ENCODE data around the gene SEC61A1. TPM values are rescaled to one million over a fixed set of nuclear protein-coding genes. Genes with fewer than 3 reads are reported as not detected.

SEC61A1 gene
- polyA plus RNA-seq, 2 of the 4 experiments (the other 2 are of a cell fraction): 93.5 to 180 TPM

- ChIA-PET CTCF (interaction anchor here (0.6 to 2.4 kb wide), 20 partner anchors 8 to 590 kb away, joined by 3 to 9 read pairs (median 4); partner anchors contain the start of gene RUVBL1), POLR2A (interaction anchor here (1.1 kb wide), 1 partner anchor 29 kb away, joined by 4 read pairs; the partner anchor contains the start of gene RUVBL1)
- DNase-seq (ENCODE audit: low read depth in 1 of 2, low spot score in 1 of 2): peak; percentile 69 to 71
- Histone ChIP-seq H3K27ac (peak overlapping the region; percentile 38 to 66; a peak in 5 of 6 replicates), H3K4me3 (no peak overlapping the region), H3K9me3 (no peaks in the 10 kb centered on the region), H3K4me2 (no peak overlapping the region), H3K4me1 (peaks cover 33% of the 10 kb centered on the region)
- TF ChIP-seq KDM1A (IDR thresholded peaks at IDR 0.05; ENCODE audit: low read depth) (no peak), RAD21 (conservative IDR thresholded peaks at IDR 0.05 in 1 of 2, IDR thresholded peaks at IDR 0.05 in 1 of 2) (peak; percentile 58 to 59), ZFP36 (IDR thresholded peaks at IDR 0.05; ENCODE audit: borderline replicate concordance, partially characterized antibody) (no peak), CBX2 (IDR thresholded peaks at IDR 0.05; ENCODE audit: borderline replicate concordance, low read depth) (no peak), FOSB (CRISPR knock-in tag; IDR thresholded peaks at IDR 0.05) (no peak), TP53 (CRISPR knock-in tag; IDR thresholded peaks at IDR 0.05) (no peak), MAZ (IDR thresholded peaks at IDR 0.05; ENCODE audit: borderline replicate concordance, low read depth, low read length) (no peak), ESRRA (IDR thresholded peaks at IDR 0.05; ENCODE audit: borderline replicate concordance, low read length) (no peak), SMC3 (IDR thresholded peaks at IDR 0.05) (peak; percentile 53; the same call in 2 of the 3 replicates), FOXS1 (CRISPR knock-in tag; IDR thresholded peaks at IDR 0.05) (no peak), ZNF302 (CRISPR knock-in tag; IDR thresholded peaks at IDR 0.05) (no peak), MAFK (IDR thresholded peaks at IDR 0.05; ENCODE audit: partially characterized antibody) (no peak), HEYL (CRISPR knock-in tag; IDR thresholded peaks at IDR 0.05) (no peak), BCL3 (IDR thresholded peaks at IDR 0.05) (no peak), E2F6 (IDR thresholded peaks at IDR 0.05; ENCODE audit: borderline replicate concordance, low read depth) (no peak)
- TF ChIP-seq, protein P1, sequence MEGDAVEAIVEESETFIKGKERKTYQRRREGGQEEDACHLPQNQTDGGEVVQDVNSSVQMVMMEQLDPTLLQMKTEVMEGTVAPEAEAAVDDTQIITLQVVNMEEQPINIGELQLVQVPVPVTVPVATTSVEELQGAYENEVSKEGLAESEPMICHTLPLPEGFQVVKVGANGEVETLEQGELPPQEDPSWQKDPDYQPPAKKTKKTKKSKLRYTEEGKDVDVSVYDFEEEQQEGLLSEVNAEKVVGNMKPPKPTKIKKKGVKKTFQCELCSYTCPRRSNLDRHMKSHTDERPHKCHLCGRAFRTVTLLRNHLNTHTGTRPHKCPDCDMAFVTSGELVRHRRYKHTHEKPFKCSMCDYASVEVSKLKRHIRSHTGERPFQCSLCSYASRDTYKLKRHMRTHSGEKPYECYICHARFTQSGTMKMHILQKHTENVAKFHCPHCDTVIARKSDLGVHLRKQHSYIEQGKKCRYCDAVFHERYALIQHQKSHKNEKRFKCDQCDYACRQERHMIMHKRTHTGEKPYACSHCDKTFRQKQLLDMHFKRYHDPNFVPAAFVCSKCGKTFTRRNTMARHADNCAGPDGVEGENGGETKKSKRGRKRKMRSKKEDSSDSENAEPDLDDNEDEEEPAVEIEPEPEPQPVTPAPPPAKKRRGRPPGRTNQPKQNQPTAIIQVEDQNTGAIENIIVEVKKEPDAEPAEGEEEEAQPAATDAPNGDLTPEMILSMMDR (IDR thresholded peaks at IDR 0.05): peak; percentile 59
- TF ChIP-seq, protein P2, sequence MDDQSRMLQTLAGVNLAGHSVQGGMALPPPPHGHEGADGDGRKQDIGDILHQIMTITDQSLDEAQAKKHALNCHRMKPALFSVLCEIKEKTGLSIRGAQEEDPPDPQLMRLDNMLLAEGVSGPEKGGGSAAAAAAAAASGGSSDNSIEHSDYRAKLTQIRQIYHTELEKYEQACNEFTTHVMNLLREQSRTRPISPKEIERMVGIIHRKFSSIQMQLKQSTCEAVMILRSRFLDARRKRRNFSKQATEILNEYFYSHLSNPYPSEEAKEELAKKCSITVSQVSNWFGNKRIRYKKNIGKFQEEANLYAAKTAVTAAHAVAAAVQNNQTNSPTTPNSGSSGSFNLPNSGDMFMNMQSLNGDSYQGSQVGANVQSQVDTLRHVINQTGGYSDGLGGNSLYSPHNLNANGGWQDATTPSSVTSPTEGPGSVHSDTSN (IDR thresholded peaks at IDR 0.05): no peak
- TF ChIP-seq, protein P3, sequence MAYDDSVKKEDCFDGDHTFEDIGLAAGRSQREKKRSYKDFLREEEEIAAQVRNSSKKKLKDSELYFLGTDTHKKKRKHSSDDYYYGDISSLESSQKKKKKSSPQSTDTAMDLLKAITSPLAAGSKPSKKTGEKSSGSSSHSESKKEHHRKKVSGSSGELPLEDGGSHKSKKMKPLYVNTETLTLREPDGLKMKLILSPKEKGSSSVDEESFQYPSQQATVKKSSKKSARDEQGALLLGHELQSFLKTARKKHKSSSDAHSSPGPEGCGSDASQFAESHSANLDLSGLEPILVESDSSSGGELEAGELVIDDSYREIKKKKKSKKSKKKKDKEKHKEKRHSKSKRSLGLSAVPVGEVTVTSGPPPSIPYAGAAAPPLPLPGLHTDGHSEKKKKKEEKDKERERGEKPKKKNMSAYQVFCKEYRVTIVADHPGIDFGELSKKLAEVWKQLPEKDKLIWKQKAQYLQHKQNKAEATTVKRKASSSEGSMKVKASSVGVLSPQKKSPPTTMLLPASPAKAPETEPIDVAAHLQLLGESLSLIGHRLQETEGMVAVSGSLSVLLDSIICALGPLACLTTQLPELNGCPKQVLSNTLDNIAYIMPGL (CRISPR knock-in tag; IDR thresholded peaks at IDR 0.05; ENCODE audit: borderline replicate concordance): no peak
- WGBS (ENCODE audit: missing lambda C conversion rate): 77% methylated on average over 6 of the region's 6 CpGs
- FAIRE-seq: no peak
- peak; percentile 99 for ATAC-seq
Observed at GRCh38 chr3:128095222-128095703, 43.0 kb downstream of the SEC61A1 start.

GRCh38 chr3:128098234-128098633 lies 46.0 kb downstream of the SEC61A1 start:
- ATAC-seq: no peak
- POLR2A ChIA-PET: no interaction called here
- no peaks in the 10 kb centered on the region for H3K9me3 ChIP-seq
- CTCF ChIA-PET: interaction anchor here (1.2 to 2.0 kb wide), 6 partner anchors 11 to 35 kb away, joined by 3 to 8 read pairs (median 5); no protein-coding TSS in a partner anchor
- no peak for DNase-seq (ENCODE audit: low read depth in 1 of 2, low spot score in 1 of 2)
- peaks cover 33% of the 10 kb centered on the region for H3K4me1 ChIP-seq
- FAIRE-seq: no peak
- H3K4me2 ChIP-seq: peak overlapping the region; percentile 41
- H3K27ac ChIP-seq: peak overlapping the region; percentile 10 to 63; a peak in 3 of 6 replicates
- 34% methylated on average over 5 of the region's 6 CpGs for WGBS (ENCODE audit: missing lambda C conversion rate)
- no peak overlapping the region for H3K4me3 ChIP-seq
- TF ChIP-seq E2F6 (IDR thresholded peaks at IDR 0.05; ENCODE audit: borderline replicate concordance, low read depth) (no peak), TFCP2L1 (CRISPR knock-in tag; IDR thresholded peaks at IDR 0.05) (no peak), HOXA7 (CRISPR knock-in tag; IDR thresholded peaks at IDR 0.05) (no peak), POLR2AphosphoS2 (conservative IDR thresholded peaks at IDR 0.05; ENCODE audit: low read length) (no peak), CEBPB (IDR thresholded peaks at IDR 0.05) (no peak), ELK1 (IDR thresholded peaks at IDR 0.05; ENCODE audit: low read depth, low read length) (no peak), FOXS1 (CRISPR knock-in tag; IDR thresholded peaks at IDR 0.05) (no peak), HEYL (CRISPR knock-in tag; IDR thresholded peaks at IDR 0.05) (no peak), CHD2 (IDR thresholded peaks at IDR 0.05; ENCODE audit: low read length, partially characterized antibody) (no peak)

Measured in A549 (cell line).